ENCODE measurements around the gene ZNF263.

DNA sequence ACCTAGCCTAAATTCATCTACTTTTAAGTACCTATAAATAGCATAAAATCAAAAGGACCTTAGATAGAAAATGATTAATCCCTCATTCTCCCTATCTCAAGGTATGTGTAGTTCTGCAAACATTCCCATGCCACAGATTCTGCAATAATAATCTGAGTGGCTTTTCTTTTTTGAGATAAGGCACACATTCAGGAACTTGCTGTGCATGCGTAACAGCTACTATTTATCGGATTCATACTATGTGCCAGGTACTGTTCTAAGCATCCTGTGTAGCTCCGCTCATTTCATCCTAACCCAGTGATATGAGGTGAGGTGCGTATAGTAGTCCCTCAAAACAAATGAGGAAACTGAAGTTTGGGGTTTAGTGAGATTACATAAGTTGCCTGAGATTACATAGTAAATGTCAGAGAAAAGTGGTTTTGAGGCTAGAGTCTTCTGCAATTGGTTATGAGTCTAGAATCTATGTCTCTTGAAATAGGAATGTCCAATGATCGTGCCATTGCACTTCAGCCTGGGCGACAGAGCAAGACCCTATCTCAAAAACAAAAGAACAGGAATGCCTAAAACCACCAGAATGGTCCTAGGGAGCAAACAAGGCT lies 2.0 kb upstream of the ZNF263 start:
- TF ChIP-seq, protein P1, sequence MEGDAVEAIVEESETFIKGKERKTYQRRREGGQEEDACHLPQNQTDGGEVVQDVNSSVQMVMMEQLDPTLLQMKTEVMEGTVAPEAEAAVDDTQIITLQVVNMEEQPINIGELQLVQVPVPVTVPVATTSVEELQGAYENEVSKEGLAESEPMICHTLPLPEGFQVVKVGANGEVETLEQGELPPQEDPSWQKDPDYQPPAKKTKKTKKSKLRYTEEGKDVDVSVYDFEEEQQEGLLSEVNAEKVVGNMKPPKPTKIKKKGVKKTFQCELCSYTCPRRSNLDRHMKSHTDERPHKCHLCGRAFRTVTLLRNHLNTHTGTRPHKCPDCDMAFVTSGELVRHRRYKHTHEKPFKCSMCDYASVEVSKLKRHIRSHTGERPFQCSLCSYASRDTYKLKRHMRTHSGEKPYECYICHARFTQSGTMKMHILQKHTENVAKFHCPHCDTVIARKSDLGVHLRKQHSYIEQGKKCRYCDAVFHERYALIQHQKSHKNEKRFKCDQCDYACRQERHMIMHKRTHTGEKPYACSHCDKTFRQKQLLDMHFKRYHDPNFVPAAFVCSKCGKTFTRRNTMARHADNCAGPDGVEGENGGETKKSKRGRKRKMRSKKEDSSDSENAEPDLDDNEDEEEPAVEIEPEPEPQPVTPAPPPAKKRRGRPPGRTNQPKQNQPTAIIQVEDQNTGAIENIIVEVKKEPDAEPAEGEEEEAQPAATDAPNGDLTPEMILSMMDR (IDR thresholded peaks at IDR 0.05; ENCODE audit: borderline replicate concordance, extremely low read depth, low read length, poor library complexity, severe bottlenecking) = no peak
- no peak for TF ChIP-seq EZH2 (IDR thresholded peaks at IDR 0.05; ENCODE audit: borderline replicate concordance, low read depth, low read length, severe bottlenecking)
